ENCODE results near the gene GSK3B.

GSK3B gene

DNA sequence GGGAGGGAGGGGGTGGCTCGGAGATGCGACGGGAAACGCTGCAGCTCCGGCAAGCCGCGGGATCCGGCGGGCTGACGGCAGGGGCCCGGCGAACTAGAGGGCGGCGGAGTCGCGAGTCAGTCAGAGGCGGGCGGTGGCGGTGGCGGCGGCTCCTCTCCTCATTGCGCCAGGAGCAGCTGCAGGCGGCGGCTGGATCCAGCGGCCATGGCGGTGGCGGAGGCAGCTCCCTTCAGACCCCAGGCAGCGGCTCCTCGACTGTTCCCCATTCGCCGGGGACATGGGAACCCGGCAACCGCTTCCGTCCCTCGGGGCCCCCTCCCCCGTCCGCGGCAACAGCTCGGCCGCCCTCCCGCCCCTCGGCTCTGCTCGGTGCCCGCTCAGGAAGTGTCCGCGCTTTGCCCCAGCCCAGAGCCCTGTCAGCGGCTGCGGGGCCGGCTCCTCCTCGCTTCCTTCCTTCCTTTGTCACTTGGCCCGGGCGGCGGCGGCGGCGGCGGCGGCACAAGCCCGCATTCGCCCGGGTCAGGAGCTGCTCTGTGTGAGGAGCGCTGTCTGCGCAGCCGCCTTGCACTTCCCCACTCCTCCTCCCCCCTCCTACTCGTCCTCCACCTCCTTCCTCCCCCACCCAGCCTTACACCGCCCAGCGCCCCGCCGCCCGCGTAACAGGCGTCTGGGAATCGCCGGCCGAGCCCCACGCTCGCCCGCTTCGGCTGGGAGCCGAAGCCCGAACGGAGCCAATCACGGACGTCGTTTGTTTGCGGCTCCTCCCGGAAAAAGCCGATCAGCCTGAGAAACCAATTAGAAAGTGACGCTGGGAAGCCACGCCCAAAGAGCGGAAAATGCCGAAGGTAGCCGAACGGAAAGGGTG is at the start of gene GSK3B:
Gene GSK3B, minus strand, starts transcription at position 537 of the 865 bp plus-strand sequence. CDS start 1,013 bp downstream, outside the sequence.
- FAIRE-seq (no peak), DNase-seq (ENCODE audit: low spot score) (peak; percentile 54)

- DNase-seq (ENCODE audit: low spot score) (no peak), FAIRE-seq (no peak)
Measured at GRCh38 chr3:120143676-120144075, 49.4 kb upstream of the GSK3B start.

GRCh38 chr3:120142236-120142635 is 48.0 kb upstream of the GSK3B start:
- FAIRE-seq (no peak), DNase-seq (ENCODE audit: low spot score) (no peak)

GRCh38 chr3:120140098-120140742 is 46.0 kb upstream of the GSK3B start:
- DNase-seq (ENCODE audit: low spot score) = no peak
- no peak for FAIRE-seq

DNA sequence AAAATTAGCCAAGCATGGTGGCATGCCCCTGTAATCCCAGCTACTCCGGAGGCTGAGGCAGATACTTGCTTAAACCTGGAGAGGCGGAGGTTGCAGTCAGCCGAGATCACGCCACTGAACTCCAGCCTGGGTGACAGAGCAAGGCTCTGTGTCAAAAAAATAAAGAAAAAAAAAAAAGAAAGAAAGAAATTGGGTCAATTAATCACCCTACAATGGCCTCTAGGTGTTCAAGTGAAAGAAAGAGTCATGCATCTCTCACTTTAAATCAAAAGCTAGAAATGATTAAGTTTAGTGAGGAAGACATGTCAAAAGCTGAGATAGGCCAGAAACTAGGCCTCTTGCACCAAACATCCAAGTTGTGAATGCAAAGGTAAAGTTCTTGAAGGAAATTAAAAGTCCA is 44.9 kb upstream of the GSK3B start:
- FAIRE-seq (no peak), DNase-seq (ENCODE audit: low spot score) (no peak)

DNA sequence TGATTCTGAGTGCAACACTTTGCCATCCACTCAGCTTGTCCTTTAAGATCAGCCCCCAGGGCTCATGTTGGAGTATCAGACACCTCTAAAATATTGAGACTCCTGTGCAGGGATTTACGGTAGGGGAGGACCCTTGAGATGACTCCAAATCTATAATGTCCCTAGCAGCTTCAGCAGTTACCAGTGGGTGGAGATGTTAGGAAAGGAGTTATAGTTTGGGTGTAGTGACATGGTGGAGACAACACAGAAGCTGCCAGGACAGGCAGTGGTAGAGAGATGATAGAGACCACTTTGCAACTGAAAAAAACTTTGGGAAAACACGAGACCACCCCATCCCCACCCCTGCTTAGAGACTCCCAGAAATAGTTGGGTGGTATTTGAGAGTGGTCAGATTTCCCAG is 43.3 kb upstream of the GSK3B start:
- FAIRE-seq = no peak
- DNase-seq (ENCODE audit: low spot score) = no peak

- FAIRE-seq (no peak), DNase-seq (ENCODE audit: low spot score) (no peak)
Measured at GRCh38 chr3:120130656-120131055, 36.4 kb upstream of the GSK3B start.

GRCh38 chr3:120129718-120130513 is 35.7 kb upstream of the GSK3B start:
- FAIRE-seq = no peak
- DNase-seq (ENCODE audit: low spot score) = no peak

- FAIRE-seq (no peak), DNase-seq (ENCODE audit: low spot score) (no peak)
Measured at GRCh38 chr3:120129051-120129450, 34.8 kb upstream of the GSK3B start.

- FAIRE-seq = no peak
- no peak for DNase-seq (ENCODE audit: low spot score)
Measured at GRCh38 chr3:120125992-120126391, 31.7 kb upstream of the GSK3B start.

GRCh38 chr3:120119846-120120510 is 25.7 kb upstream of the GSK3B start:
- DNase-seq (ENCODE audit: low spot score) (no peak), FAIRE-seq (no peak)

DNA sequence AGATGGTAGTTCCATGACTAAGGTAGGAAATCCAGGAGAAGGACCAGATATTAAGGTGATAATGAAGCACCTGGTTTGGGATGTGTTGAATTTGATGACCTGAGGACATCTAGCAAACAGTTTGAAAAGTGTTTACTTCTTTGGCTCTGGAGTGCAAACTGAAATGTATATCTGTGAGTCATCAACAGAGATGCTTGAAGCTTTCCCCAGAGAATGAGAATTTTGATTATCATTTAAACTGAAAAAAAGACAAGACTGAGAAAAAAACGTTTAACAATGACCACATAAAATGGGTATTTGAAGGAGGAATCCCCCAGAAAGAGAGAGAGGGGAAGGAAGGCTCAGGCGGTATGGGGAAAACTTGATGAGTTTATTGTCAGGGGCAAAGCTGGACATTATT is 20.7 kb upstream of the GSK3B start:
- DNase-seq (ENCODE audit: low spot score) = no peak
- FAIRE-seq = no peak

GRCh38 chr3:120114376-120114775 is 20.1 kb upstream of the GSK3B start:
- no peak for DNase-seq (ENCODE audit: low spot score)
- FAIRE-seq = no peak

DNA sequence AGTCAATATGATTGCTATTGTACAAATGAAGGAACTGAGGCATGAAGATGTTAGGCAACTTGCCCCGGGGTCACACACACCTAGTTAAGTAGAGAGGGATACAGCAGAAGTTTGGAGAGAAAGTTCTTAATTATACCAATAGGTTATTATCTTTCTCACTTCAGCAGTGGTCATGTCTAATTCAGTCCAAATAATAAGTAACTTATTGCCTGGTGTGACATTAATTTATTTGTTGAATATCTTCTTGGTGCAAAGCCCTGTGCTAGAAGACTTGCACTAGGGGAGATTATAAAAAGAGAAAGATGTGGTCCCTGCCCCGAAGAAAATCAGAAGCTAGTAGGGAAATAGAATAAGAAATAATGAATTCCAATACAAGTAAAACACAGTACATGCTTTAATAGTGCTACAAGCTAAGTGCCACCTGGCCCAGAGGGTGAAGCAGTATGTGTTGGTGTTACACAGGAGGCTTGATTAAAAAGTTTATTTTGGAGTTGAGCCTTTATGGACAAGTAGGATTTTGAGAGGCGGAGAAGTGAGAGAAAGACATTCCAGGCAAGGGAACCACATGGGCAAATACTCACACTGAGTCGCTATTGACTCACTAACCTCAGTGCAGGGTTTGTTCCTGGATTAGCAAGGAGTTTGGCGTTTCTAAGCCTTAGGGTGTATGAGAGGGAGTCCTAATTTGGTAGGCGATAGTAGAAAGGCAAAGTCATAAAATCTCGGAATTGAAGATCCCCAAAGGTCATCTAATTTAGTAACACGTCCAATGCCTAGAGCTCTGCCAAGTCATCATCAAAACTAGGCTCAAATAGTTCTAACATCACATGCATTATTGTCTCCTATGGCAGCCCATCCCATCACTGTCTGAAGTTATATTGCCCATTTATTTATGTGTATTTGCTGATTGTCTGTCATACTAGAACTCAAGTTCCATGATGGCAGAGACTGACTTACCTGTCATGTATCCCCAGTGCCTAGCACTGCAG is 19.2 kb upstream of the GSK3B start:
- FAIRE-seq (peak; percentile 58), DNase-seq (ENCODE audit: low spot score) (peak; percentile 52)

DNA sequence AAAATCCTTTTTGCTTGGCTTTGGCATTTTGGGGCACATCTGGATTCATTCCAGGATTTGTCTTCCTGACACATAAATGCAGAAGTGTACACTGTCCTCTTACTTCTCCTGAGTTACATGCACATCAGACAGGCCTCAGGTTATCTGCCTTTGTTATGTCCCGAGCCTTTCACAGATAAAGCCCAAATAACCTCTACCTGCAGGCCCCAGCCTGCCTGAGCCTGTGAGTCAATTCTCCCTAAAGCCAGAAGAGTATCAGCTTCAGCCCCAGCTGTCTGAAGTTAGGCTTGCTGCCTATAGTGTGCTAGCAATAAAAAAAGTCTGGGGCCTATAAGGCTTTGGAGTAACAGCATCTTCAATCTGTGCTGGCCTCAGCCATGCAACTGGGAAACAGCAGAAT is 17.7 kb upstream of the GSK3B start:
- no peak for FAIRE-seq
- no peak for DNase-seq (ENCODE audit: low spot score)

DNA sequence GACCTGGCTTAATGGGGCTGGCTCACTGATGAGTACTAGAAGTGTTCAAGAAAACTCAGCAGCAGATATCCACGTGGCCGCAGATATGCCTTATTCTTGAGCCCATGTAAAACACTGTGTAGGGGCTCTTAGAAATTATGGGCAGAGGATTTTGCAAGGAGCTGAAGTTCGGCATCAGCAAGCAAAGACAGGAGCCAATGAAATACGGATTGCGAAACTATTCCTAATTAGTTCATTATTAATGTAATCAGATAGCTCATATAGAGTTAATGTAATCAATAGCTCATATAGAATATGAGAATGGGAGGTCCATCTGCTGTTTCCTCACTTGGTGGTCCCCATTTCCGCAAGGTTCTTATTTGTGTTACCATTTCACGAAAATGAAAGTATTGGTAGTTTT is 9.0 kb upstream of the GSK3B start:
- FAIRE-seq = no peak
- DNase-seq (ENCODE audit: low spot score) = no peak

DNA sequence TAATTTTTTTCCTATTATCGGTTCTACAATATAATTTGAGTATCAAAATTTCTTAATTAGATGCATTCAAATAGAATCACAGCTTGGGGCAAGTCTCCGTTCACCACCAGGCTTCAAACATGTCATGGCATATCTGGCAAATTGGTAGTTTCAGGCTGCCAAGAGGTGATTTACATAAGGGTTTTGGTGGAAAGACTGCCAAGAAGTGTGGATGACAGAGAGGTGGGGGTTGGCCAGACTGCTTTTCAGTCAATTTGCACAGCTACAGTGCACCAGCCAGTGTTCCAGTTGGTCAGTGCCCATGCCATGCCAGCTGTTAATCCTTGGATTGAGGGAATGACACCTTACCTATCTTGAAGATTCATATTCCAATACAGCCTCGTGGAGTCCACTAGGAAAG is 8.4 kb upstream of the GSK3B start:
- DNase-seq (ENCODE audit: low spot score) (no peak), FAIRE-seq (no peak)

- FAIRE-seq (no peak), DNase-seq (ENCODE audit: low spot score) (no peak)
Measured at GRCh38 chr3:120102232-120102631, 8.0 kb upstream of the GSK3B start.

GRCh38 chr3:120101624-120102023 is 7.4 kb upstream of the GSK3B start:
- FAIRE-seq (no peak), DNase-seq (ENCODE audit: low spot score) (no peak)

DNA sequence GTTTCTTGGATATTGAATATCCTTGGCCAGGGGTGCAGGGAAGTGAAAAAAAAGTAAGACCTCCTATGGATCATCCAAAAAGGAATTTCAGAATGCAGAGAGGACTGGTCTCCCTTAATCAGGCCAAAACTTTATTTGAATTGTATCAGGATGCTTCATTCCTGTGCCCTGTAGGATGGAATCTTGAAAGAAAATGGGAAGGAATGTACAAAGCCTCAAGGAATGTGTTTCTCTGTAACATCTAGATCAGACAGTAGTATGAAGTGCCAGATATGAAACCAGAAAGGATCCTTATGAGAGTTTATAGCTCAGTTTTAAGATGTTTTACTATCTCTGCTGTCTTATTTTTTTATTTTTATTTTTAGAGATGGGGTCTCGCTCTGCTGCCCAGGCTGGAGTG is 6.5 kb upstream of the GSK3B start:
- FAIRE-seq (no peak), DNase-seq (ENCODE audit: low spot score) (no peak)
